Calu3 (cell line): ENCODE results near the gene KRAS. TPM values are rescaled to one million over a fixed set of nuclear protein-coding genes. Genes with fewer than 3 reads are reported as not detected.

Source experiments
- BruUV-seq: library from RNA; stranded (reverse); fragments of 400-500 nt; replicated peaks from 2 replicates; lab custom pipeline; 2021; lab: Mats Ljungman, UMichigan
- CTCF ChIA-PET: fragments of 300-600 bp; sonication (Branson Sonifier 250); formaldehyde crosslinking; loops from one replicate; lab custom pipeline; 2022; ENCODE audit warnings: antibody characterized with exemption; lab: Charles Lee
- DNase-seq: peaks from one replicate; pipeline ENCODE4 v3.0.0; 2022
- H3K27ac Mint-ChIP-seq: one replicate; pipeline ENCODE4 v1.8.0; 2022; ENCODE audit warnings: mixed read lengths; ENCODE audit not compliant: unreplicated experiment
- H3K27me3 Mint-ChIP-seq: one replicate; pipeline ENCODE4 v1.8.0; 2022; ENCODE audit warnings: mixed read lengths; ENCODE audit not compliant: unreplicated experiment
- H3K36me3 Mint-ChIP-seq: one replicate; pipeline ENCODE4 v1.8.0; 2022; ENCODE audit warnings: mild to moderate bottlenecking, moderate library complexity, mixed read lengths; ENCODE audit not compliant: insufficient read depth, unreplicated experiment
- H3K4me1 Mint-ChIP-seq: one replicate; pipeline ENCODE4 v1.8.0; 2022; ENCODE audit warnings: mild to moderate bottlenecking, low read depth, mixed read lengths; ENCODE audit not compliant: unreplicated experiment
- H3K4me3 Mint-ChIP-seq: one replicate; pipeline ENCODE4 v1.8.0; 2022; ENCODE audit warnings: mild to moderate bottlenecking, low read depth, moderate library complexity, mixed read lengths; ENCODE audit not compliant: unreplicated experiment
- H3K9me3 Mint-ChIP-seq: one replicate; pipeline ENCODE4 v1.8.0; 2022; ENCODE audit warnings: low read depth, mixed read lengths; ENCODE audit not compliant: unreplicated experiment
- intact Hi-C: fragments of 100-400 bp; cut with micrococcal nuclease; formaldehyde crosslinking; loops from one replicate; pipeline ENCODE4 v1.10.0; 2022; ENCODE audit not compliant: unreplicated experiment
- total RNA-seq: library from RNA; stranded (reverse); gene quantifications from 2 replicates; pipeline ENCODE4 v1.2.3, GENCODE V29; 2022
- TF ChIP-seq, protein P1 (sequence below): fragments of 200-600 bp; IDR thresholded peaks from one replicate; pipeline ENCODE4 v1.8.0; 2022; ENCODE audit warnings: antibody characterized with exemption; ENCODE audit not compliant: unreplicated experiment

The KRAS gene
- total RNA-seq, 1 experiment from 2014 or later: 35.2 TPM

DNA sequence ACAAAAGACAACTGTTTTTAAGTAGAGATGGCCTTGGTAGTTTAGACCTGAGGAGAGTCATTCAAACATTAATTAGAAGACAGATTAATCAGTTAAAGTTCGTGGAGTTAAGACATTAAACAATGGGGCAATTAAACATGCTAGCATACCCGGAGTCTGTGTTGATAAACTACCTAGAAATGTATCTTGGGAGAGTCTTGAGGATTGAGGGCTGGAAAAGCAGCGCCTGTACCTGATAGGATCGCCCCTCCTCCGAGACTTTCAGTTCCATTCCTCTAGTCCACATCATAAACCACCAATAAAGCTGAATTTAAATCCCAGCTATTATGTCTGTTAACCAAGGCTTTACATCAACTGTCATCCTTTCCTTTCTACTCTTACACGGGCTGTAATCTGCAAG lies 1.0 kb upstream of the KRAS start:
- CTCF ChIA-PET: no interaction called here
- peaks cover 24% of the 10 kb centered on the region for H3K4me1 Mint-ChIP-seq
- intact Hi-C loops: no loop called here

DNA sequence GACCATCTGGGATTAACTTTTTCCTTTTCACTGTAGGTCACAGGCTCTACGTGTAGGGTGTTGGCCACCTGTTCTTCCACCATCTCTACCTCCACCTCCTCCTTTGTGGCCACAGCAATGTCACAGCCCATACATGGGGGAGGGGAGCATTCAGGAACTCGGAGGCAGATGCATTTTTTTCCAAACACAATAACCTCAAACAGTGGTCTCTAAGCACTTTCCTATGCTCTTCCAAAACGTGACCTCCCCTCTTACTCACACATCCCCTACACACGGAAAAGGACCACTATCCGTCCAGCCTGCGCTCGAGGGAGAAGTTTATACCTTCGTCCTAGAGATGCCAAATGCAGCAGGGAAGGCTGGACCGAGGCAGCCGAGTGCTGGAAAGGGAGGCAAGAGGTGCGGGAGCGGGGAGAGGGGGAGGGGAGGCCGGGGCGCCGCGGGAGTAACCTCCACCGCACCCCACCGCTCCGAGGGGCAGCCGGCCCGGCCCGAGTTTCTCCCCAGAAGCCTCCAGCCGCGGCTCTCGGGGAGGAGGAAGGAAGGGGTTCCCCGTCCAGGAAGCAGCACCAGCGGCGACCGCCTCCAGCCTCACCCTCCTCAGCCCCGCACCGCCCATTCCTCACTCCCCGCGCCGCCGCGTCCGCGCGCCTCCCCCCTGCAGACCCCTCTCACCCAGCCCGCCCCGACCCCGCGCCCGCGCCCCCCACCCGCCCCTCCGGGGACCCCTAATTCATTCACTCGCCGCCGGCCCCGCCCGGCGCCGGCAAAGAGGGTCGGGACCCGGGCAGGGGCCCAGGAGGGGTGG lies 594 bp downstream of the KRAS start:
- H3K4me3 Mint-ChIP-seq: peak overlapping the region; percentile 81
- peak overlapping the region; percentile 64 for H3K27ac Mint-ChIP-seq
- peaks cover 38% of the 10 kb centered on the region for H3K36me3 Mint-ChIP-seq
- no peaks in the 10 kb centered on the region for H3K27me3 Mint-ChIP-seq
- intact Hi-C loops: loop anchor here (10.0 kb wide), 1 partner anchor 85 kb away; no protein-coding TSS in a partner anchor
- no TSS peak for BruUV-seq
- peaks cover 7% of the 10 kb centered on the region for H3K4me1 Mint-ChIP-seq
- peak; percentile 34 for DNase-seq
- TF ChIP-seq, protein P1, sequence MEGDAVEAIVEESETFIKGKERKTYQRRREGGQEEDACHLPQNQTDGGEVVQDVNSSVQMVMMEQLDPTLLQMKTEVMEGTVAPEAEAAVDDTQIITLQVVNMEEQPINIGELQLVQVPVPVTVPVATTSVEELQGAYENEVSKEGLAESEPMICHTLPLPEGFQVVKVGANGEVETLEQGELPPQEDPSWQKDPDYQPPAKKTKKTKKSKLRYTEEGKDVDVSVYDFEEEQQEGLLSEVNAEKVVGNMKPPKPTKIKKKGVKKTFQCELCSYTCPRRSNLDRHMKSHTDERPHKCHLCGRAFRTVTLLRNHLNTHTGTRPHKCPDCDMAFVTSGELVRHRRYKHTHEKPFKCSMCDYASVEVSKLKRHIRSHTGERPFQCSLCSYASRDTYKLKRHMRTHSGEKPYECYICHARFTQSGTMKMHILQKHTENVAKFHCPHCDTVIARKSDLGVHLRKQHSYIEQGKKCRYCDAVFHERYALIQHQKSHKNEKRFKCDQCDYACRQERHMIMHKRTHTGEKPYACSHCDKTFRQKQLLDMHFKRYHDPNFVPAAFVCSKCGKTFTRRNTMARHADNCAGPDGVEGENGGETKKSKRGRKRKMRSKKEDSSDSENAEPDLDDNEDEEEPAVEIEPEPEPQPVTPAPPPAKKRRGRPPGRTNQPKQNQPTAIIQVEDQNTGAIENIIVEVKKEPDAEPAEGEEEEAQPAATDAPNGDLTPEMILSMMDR: no peak
- no peaks in the 10 kb centered on the region for H3K9me3 Mint-ChIP-seq
- CTCF ChIA-PET: interaction anchor here (0.6 to 1.0 kb wide), 8 partner anchors 9 to 1469 kb away, joined by 3 to 6 read pairs (median 4); no protein-coding TSS in a partner anchor

More for the DNA sequence above, 1.0 kb upstream of the KRAS start:
- no TSS peak for BruUV-seq
- no peaks in the 10 kb centered on the region for H3K9me3 Mint-ChIP-seq
- TF ChIP-seq, protein P1: no peak
- DNase-seq: no peak
- H3K4me3 Mint-ChIP-seq: peak overlapping the region; percentile 81
- H3K27ac Mint-ChIP-seq: no peak overlapping the region
- H3K27me3 Mint-ChIP-seq: no peaks in the 10 kb centered on the region
- peaks cover 25% of the 10 kb centered on the region for H3K36me3 Mint-ChIP-seq

GRCh38 chr12:25248732-25249131 lies 2.0 kb downstream of the KRAS start:
- no TSS peak for BruUV-seq
- H3K9me3 Mint-ChIP-seq: no peaks in the 10 kb centered on the region
- no peaks in the 10 kb centered on the region for H3K27me3 Mint-ChIP-seq
- no peak for DNase-seq
- no peak overlapping the region for H3K4me3 Mint-ChIP-seq
- CTCF ChIA-PET: no interaction called here
- intact Hi-C loops: loop anchor here (10.0 kb wide), 1 partner anchor 86 kb away; no protein-coding TSS in a partner anchor
- TF ChIP-seq, protein P1: no peak
- H3K36me3 Mint-ChIP-seq: peaks cover 38% of the 10 kb centered on the region
- no peaks in the 10 kb centered on the region for H3K4me1 Mint-ChIP-seq
- H3K27ac Mint-ChIP-seq: no peak overlapping the region

GRCh38 chr12:25248137-25248536 lies 2.6 kb downstream of the KRAS start:
- TF ChIP-seq, protein P1: no peak
- Mint-ChIP-seq H3K36me3 (peaks cover 38% of the 10 kb centered on the region), H3K27ac (no peak overlapping the region), H3K4me3 (no peak overlapping the region), H3K27me3 (no peaks in the 10 kb centered on the region), H3K4me1 (peaks cover 3% of the 10 kb centered on the region), H3K9me3 (no peaks in the 10 kb centered on the region)
- CTCF ChIA-PET: no interaction called here
- intact Hi-C loops: loop anchor here (10.0 kb wide), 1 partner anchor 87 kb away; no protein-coding TSS in a partner anchor
- BruUV-seq: no TSS peak
- DNase-seq: no peak
